Measurements from ENCODE around the gene ALDH4A1.

GRCh38 chr1:18879791-18880309 is 22.5 kb downstream of the ALDH4A1 start:
- TF ChIP-seq CTCF (IDR thresholded peaks at IDR 0.05) (no peak), POLR2A (IDR thresholded peaks at IDR 0.05) (no peak)
